Measurements from ENCODE around the gene ZW10.

DNA sequence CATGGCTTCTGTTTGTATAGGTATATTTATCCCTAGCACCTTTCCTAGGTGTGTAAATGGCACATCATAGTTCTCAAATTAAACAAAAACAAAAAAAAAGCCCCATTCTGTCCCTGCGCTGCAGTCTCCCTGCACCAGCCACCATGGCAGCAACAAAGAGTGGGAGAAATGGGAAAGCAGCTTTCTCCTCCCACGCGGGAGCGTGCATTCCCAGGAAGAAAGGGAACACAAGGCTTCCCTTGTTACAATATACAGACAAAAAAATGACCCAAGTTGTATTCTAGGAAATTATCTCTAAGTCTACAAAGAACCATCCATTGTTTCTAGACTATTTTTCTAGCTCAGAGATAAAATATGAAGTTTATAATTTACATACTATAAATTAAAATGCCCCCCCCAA, 51.3 kb downstream of the ZW10 start:
- TF ChIP-seq, protein P1, sequence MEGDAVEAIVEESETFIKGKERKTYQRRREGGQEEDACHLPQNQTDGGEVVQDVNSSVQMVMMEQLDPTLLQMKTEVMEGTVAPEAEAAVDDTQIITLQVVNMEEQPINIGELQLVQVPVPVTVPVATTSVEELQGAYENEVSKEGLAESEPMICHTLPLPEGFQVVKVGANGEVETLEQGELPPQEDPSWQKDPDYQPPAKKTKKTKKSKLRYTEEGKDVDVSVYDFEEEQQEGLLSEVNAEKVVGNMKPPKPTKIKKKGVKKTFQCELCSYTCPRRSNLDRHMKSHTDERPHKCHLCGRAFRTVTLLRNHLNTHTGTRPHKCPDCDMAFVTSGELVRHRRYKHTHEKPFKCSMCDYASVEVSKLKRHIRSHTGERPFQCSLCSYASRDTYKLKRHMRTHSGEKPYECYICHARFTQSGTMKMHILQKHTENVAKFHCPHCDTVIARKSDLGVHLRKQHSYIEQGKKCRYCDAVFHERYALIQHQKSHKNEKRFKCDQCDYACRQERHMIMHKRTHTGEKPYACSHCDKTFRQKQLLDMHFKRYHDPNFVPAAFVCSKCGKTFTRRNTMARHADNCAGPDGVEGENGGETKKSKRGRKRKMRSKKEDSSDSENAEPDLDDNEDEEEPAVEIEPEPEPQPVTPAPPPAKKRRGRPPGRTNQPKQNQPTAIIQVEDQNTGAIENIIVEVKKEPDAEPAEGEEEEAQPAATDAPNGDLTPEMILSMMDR (IDR thresholded peaks at IDR 0.05; ENCODE audit: borderline replicate concordance, extremely low read depth, low read length, poor library complexity, severe bottlenecking): no peak
- no peak for TF ChIP-seq EZH2 (IDR thresholded peaks at IDR 0.05; ENCODE audit: borderline replicate concordance, low read depth, low read length, severe bottlenecking)

All from DND-41 (cell line).